ENCODE data around the gene POU6F2.

GRCh38 chr7:39288303-39288702, 310.6 kb downstream of the POU6F2 start:
- TF ChIP-seq ZBTB1 (tag by site-specific recombination; IDR thresholded peaks at IDR 0.05) (no peak), ZNF670 (tag by site-specific recombination; IDR thresholded peaks at IDR 0.05; ENCODE audit: low read depth) (no peak), CTCF (tag by site-specific recombination; IDR thresholded peaks at IDR 0.05) (no peak), ZNF639 (tag by site-specific recombination; IDR thresholded peaks at IDR 0.05) (no peak), TCF7L2 (IDR thresholded peaks at IDR 0.05; ENCODE audit: borderline replicate concordance, low read depth, low read length) (no peak)

Measured in HEK293 (cell line).